GM20431 (cell line): ENCODE measurements around the gene SACS.

Experiments
- in situ Hi-C: fragments of 300-500 bp; cut with MseI, MboI; formaldehyde crosslinking; loops from one replicate; pipeline ENCODE4 v1.15.0; 2020; ENCODE audit warnings: low sequenced_read_pairs; ENCODE audit not compliant: unreplicated experiment

SACS gene, protein sequence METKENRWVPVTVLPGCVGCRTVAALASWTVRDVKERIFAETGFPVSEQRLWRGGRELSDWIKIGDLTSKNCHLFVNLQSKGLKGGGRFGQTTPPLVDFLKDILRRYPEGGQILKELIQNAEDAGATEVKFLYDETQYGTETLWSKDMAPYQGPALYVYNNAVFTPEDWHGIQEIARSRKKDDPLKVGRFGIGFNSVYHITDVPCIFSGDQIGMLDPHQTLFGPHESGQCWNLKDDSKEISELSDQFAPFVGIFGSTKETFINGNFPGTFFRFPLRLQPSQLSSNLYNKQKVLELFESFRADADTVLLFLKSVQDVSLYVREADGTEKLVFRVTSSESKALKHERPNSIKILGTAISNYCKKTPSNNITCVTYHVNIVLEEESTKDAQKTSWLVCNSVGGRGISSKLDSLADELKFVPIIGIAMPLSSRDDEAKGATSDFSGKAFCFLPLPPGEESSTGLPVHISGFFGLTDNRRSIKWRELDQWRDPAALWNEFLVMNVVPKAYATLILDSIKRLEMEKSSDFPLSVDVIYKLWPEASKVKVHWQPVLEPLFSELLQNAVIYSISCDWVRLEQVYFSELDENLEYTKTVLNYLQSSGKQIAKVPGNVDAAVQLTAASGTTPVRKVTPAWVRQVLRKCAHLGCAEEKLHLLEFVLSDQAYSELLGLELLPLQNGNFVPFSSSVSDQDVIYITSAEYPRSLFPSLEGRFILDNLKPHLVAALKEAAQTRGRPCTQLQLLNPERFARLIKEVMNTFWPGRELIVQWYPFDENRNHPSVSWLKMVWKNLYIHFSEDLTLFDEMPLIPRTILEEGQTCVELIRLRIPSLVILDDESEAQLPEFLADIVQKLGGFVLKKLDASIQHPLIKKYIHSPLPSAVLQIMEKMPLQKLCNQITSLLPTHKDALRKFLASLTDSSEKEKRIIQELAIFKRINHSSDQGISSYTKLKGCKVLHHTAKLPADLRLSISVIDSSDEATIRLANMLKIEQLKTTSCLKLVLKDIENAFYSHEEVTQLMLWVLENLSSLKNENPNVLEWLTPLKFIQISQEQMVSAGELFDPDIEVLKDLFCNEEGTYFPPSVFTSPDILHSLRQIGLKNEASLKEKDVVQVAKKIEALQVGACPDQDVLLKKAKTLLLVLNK (N-terminal part only)

DNA sequence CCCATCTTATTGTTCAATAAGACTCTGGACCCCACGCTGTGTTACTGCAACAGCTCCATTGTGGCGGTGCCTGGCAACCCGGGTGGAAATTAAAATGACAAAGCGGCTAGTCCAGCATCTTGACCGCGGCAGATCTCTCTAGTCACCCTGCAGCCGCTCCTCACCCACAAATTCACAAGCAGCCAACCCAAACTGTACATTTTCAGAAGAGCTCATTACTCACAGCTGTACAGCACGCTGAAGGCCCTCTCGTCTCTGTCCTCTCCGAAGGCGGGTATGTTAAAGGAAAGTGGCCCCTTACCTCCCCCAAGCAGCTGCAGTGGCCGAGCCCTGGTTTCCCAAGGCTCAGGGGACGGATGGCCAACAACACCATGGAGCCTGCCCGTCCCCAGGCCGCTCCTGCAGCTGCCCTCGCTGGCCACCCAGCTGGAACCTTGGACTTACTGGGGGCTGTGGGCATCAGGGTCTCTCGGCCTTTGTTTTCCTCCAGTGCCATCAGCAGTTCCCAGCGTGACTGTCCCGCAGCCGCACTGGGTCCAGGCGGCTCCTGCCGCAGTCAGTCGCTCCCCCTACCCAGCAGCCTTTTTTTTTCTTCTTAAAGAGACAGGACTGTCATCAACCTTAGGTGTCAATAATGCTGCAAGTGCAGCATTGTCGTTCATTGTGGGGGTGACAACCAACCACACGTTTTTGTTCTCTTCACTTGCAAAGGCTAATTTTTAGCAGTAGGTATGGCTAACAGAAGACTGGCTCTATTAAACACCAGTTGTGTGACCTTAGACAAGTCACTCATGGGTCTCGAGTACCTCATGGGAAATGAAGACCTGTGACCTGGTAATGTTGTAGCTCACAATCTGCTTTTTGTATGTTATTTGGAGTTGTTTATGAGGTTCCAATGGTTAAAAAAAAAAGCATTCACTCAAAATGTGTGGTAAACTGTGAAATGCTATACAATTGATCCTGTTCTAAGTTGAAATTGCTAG, at the start of gene SACS:
TSS of gene SACS (minus strand) at position 532 of the 983 bp plus-strand sequence. CDS start 22,463 bp downstream, outside the sequence.
- in situ Hi-C loops, result no loop called here

DNA sequence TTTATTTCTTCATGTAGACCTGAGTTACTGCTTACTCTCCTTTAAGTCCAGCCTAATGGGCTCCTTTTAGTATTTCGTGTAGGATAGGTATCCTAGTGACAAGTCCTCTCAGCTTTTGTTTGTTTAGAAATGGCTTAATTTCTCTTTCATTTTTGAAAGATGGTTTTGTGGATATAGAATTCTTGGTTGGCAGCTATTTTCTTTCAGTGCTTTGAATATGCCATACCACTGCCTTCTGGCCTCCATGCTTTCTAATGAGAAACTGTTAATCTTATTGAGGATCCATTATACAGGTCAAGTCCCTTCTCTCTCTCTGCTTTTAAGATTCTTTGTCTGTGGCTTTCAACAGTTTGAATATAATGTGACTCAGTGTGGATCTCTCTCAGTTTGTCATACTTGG, 46.8 kb upstream of the SACS start:
- in situ Hi-C loops, result no loop called here

DNA sequence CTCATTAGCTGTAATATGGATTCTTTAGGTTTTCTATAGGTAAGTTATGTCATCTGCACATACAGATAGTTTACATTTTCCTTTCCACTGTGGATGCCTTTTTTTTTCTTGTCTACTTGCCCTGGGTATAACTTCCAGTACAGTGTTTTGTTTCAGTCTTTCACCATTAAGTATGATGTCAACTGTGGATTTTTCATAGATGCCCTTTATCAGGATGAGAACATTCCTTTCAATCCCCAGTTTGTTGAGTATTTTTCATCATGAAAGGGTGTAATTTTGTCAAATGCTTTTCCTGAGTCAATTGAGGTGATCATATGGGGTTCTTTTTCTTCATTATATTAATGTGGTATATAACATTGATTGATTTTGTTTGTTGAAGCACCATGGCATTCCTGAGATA, 43.6 kb upstream of the SACS start:
- in situ Hi-C loops, result no loop called here

DNA sequence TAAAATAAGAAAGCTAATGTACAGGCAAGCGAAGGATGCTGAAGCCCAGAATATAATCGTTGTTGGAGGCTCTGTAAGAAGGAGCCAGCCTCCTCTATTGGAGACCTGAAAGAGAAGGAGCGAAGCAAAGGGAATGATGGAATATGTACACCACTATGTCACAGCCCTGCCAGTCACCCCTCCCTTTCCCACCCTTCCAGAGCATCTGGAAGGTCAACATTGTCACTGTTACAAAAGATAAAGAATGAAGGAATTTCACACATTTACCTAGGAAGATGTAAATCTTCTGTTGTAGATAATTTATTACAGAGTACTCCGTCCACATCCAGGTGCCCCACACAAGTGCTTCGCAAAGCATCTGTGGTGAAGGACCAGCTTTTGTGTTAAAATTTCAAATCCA, 39.7 kb upstream of the SACS start:
- in situ Hi-C loops, result no loop called here

DNA sequence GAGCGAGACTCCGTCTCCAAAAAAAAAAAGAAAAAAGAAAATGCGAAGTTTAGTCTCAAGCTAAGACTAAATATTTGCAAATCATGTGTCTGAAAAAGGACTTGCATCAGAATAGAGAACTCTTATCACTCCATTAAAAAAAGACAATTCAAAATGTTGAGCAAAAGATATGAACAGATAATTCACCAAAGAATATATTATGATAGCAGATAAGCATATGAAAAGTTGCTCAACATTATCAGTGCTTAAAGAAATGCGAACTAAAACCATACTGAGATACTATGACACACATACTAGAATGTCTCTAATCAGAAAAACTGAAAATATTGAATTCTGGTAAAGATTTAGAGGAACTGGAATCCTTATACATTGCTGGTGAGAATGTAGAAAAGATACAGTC, 38.7 kb upstream of the SACS start:
- in situ Hi-C loops, result no loop called here

DNA sequence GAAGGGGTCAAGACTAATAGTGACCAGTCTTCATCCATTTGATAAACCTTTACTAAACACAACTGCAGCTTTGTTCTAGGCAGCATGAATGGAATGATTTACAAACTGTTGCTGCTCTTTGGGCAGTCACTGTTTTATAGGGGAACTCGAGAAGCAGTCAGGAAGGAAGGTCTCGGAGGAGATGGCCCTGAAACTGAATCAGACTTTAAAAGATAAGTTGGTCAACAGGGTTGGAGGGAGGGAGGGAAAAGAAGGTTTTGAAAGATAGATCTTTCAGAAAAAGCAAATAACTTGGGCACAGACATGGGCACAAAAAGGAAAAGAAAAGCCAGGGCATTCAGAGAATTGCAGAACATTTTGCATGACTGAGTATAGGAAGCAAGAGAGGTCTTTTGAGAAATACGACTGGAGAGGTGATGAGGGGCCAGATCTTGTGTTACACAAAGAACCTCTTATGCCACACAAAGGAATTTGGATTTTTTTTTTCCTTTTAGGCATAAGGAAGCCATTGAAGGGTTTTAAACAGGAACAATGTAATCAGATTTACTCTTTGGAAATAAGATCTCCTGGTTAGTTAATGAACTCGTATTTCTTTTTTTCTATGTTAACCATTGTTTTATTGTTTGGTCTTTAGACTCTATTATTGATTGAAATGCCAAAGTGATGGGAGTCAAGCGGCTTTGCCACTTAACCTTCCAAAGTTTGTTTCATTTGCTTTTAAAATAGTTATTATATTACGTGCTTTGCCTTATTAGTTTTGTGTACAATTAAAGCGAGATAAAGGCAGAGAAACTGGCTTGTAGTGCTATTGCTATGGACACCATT, 37.5 kb upstream of the SACS start:
- in situ Hi-C loops, result no loop called here

DNA sequence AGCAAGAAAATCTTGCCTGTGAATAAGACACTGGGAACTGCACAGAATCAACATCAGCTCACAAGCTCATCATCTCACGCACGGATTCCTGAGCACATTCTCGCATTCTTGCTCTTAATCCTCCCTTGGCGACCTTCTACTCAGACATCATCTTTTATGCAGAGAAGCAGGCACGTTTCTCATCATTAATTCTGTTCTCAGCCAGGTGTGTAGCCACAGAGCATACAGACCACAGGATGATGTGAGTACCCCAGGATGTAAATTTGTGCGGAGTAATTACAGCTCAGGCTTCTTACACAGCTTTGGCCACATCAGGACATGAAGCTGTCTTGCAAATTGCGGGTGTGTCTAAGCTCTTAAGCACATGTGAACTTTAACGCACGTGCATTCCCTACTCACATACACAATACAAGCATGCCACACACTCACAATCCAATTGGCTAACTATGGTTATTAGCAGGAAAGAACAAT, 36.5 kb upstream of the SACS start:
- in situ Hi-C loops, result loop anchor here (10.0 kb wide), 1 partner anchor 395 kb away; no protein-coding TSS in a partner anchor

DNA sequence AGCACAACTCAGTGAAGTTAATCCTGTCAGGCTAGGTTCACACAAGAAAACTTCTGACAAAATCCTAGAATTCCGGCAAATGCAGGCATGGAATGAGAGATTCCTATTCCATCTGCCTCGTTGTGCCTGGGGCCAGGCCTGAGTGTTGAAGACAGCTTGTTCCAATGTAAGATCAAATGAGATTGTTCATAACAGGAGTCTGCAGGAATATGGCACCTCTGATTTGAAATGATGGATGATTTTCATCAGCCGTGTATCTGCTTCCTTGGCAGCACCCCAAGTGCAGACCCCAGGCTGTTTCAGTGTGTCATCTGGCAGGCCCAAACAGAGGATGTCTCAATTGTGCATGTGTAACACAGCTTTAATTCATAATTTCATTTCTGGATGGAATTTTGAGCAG, 35.3 kb upstream of the SACS start:
- in situ Hi-C loops, result loop anchor here (10.0 kb wide), 1 partner anchor 396 kb away; no protein-coding TSS in a partner anchor

DNA sequence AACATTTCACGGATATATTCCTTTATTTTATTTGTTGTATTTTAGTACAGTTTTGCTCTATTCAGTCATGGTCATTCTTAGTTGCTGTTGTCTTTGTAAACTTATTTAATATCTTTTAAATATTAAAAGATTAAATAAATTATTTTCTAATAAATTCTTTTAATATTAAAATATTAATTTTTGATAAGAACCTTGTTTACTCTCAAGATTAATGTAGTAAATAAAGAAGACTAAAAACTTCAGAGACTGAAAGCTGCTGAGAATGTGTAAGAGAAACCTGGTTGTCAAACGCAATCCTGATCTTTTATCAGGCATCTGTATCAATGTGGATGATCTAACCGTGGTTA, 34.4 kb upstream of the SACS start:
- in situ Hi-C loops, result loop anchor here (10.0 kb wide), 1 partner anchor 397 kb away; no protein-coding TSS in a partner anchor

DNA sequence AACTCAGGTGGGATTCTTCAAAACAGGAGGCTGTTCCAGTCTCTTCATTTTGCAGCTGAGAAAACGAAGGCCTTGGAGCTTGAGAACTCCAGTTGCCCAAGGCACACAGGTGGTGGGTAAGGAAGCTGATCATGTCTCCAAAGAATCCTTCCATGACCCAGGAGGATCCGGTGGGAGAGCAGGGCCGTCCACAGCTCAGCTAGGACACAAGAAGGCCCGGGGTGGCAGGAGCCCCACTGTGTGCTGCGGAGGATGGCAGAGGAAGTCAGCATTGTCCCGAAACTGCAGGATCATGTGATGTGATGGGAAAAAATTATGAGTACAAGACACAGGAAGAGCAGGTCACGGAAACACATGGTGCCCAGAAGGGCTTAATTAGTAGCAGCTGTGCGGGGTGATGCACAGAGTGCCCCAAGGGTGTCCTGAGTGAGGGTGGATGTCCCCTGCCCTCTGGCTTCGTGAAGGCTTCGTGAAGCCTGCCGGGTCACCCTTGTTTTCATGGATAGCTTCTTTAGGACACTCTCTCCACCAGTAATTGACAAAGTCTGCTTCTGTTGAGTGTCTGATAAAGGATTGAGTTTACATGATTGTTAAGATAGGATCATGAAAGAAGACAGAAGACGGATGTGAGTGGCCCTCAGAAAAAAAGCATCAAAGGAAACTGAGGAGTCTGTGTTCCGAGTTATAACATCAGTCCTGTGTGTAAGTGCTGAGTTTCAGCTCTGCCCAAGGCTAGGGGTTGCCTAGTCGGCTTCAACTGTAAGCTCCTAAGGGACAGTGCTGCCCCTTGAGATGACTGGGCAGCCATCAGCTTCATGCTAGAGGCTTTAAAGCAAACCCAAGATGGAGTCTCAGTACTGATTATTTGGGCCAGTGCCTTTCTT, 33.8 kb upstream of the SACS start:
- in situ Hi-C loops, result loop anchor here (10.0 kb wide), 1 partner anchor 398 kb away; no protein-coding TSS in a partner anchor

DNA sequence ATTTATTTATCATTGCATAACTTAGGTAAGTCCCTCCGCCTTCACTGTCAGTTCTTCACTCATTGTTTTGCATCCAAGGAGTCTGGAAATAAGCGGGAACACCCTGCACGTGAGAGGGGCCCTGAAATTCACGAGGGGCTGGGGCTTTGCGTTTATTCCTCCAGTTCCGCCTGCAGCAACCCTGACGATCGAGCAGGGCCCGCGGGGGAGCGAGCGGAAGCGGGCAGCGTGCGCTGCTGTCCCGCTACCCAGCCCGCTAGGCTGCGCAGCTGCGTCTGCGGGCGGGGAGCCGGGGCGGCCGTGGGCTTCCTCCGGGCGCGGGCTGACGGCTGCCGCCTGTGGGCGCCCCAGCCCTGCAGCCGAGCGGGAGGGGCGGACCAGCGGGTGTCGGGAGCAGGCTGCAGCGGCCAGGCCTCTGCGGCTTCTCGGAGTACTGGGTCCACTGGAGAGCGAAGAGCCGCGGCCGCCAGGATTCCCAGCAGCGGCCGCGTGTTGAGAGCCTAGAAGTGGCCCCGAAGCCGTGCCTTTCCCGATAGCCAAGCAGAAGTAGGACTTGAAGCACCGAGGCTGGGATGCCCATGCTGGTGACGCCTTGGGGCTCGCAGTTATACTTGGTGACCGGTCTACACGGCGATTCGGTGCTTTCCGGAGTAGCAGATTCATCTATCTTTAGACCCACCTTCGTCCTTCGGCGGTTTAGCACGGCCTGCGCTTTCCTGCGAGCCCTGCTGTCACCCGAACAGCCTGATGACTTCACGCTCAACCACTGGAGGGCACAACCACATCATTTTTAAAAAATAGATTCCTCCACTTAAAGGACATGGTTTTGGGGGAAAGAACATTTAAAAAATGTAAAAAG, 32.9 kb upstream of the SACS start:
- in situ Hi-C loops, result loop anchor here (10.0 kb wide), 1 partner anchor 398 kb away; no protein-coding TSS in a partner anchor

DNA sequence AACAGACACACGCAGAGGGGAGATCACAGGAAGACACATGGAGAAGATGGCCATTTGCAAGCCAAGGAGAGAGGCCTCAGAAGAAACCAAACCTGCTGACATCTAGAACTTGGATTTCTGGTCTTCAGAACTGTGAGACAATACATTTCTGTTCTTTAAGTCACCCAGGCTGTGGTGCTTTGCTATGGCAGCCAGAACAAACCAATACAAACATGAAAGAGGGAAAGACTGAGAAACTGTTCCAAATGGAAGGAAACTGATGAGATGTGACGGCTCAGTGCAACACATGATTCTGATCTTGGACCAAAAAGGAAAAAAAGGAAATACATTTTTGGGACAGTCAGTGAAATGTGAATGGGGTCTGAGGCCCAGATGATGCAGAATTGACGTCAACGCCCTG, 30.2 kb upstream of the SACS start:
- in situ Hi-C loops, result loop anchor here (10.0 kb wide), 1 partner anchor 401 kb away; no protein-coding TSS in a partner anchor

DNA sequence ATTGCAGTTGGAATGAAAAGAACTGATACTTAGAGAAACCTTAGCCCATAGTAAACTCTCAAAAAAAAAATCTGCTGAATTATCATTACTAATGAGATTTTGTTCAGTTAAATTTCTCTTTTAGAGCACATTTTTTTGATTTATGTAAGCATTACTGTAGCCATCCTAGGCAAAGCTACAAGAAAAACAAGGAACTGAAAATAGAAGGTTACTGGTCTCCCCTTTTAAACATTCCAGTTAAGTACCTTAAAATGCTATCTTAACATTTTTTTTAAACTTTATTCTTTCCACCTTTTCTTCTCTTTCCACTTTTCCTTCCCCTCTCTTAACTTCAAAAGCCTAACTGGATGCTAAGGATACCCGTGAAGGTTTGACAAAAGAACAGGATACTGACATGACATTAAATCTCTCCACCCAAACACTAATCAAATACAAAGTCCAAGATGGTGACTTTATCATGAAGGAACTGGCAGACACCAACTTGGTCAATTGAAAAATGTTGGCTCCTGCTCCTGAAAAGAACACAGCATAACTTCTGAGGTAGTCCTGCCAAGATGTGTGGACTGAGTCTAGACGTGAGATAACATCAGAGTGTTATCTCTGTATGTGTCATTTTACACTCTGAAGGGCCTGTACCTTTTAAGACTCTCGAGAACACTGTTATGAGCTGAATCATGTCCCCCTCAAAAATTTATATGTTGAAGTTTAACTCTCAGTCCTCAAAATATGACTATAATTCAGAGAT, 29.5 kb upstream of the SACS start:
- in situ Hi-C loops, result loop anchor here (10.0 kb wide), 1 partner anchor 402 kb away; no protein-coding TSS in a partner anchor

DNA sequence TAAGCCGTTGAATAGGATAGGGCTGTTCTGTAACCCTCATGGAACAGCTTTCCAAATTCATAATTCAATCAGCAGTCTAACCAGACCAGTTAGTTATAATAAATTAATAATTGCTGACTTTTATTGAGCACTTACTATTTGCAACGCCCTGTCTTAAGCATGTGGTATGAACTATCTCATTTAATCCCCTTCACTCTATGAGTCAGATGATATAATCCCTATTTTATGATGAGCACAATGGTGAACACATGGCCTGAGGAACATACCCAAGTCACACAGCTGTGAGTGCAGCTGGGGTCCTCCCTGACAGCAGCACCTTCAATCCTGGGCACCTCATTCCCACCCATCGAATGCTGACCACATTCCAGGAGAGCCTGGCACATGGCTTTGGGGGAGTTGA, 28.0 kb upstream of the SACS start:
- in situ Hi-C loops, result loop anchor here (10.0 kb wide), 1 partner anchor 403 kb away; no protein-coding TSS in a partner anchor

DNA sequence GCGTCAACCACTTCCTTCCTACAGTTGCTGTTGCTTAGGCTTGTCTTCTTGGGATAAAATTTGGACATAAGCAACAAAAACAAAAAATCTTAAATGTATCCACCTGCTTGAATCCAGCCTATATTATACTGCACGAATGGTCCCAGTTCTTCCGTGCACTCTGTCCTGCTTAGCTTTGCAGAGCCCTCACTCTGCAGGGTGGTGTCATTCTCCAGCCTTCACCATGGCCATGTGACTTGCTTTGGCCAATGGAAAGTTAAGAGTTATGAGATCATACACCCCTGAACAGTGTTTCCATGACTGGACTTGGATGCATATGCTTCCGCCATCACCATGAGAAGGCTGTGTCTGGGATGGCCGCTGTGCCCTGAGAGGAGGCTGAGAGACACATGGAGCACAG, 27.4 kb upstream of the SACS start:
- in situ Hi-C loops, result loop anchor here (10.0 kb wide), 1 partner anchor 404 kb away; no protein-coding TSS in a partner anchor
